HCT116 (cell line): Measurements from ENCODE around the gene SLAMF6. TPM values are rescaled to one million over a fixed set of nuclear protein-coding genes. Genes with fewer than 3 reads are reported as not detected.

Experiments
- ATAC-seq: fragments of 200-7000 bp; cut with Tn5 transposase; 2 replicates; pipeline ENCODE4 v1.9.1; 2020; ENCODE audit warnings: mild to moderate bottlenecking, moderate library complexity
- BruUV-seq: library from RNA; stranded (reverse); fragments of 400-500 nt; replicated peaks from 2 replicates; lab custom pipeline; 2021; lab: Mats Ljungman, UMichigan
- CTCF ChIA-PET: fragments of 300-600 bp; sonication (Branson Sonifier 250); formaldehyde crosslinking; loops from one replicate; lab custom pipeline; 2021; ENCODE audit warnings: antibody characterized with exemption; lab: Charles Lee
- POLR2A ChIA-PET: fragments of 300-600, 350-600 bp; sonication (Branson Sonifier 250); formaldehyde crosslinking; loops from one replicate; lab custom pipeline; 2021; ENCODE audit warnings: antibody characterized with exemption; lab: Charles Lee
- RAD21 ChIA-PET, 2 experiments: fragments of 300-600 bp; sonication (Branson Sonifier 250); formaldehyde crosslinking; loops; one replicate each; lab custom pipeline; 2023; ENCODE audit warnings: low total read pairs in 2 of 2; ENCODE audit not compliant: uncharacterized antibody in 2 of 2, unreplicated experiment in 2 of 2, low non-redundant PET in 1 of 2; lab: Charles Lee
- DNase-seq: peaks from one replicate; pipeline ENCODE4 v3.0.0-alpha.2; 2010; ENCODE audit warnings: low read depth, low spot score
- H2AFZ ChIP-seq: fragments of 200-600 bp; shearing (Covaris generic), sonication (generic); 2 replicates; pipeline ENCODE4 v1.6.1; 2017; ENCODE audit warnings: low read depth, mixed run types, mixed read lengths, antibody characterized with exemption, low read length; ENCODE audit not compliant: poor library complexity, severe bottlenecking
- H3K27ac ChIP-seq: 2 replicates; pipeline ENCODE4 v1.5.1; 2012; ENCODE audit warnings: low read depth, low read length
- H3K27me3 ChIP-seq: fragments of 200-600 bp; sonication (generic); 2 replicates; pipeline ENCODE4 v1.6.1; 2016; ENCODE audit warnings: mixed run types, low read length, mixed read lengths; ENCODE audit not compliant: insufficient read depth
- H3K36me3 ChIP-seq, 2 experiments: fragments of 200-500 bp in 1 of 2; fragments of 200-600 bp in 1 of 2; sonication (Bioruptor generic) in 1 of 2; sonication (generic) in 1 of 2; 2 replicates each; pipeline versions ENCODE4 v1.5.1 to v1.6.1; 2014 to 2016; ENCODE audit warnings: low read length in 2 of 2, inconsistent platforms in 1 of 2, mixed read lengths in 1 of 2, mixed run types in 1 of 2; ENCODE audit not compliant: insufficient read depth in 2 of 2, control insufficient read depth in 1 of 2
- H3K4me1 ChIP-seq, 2 experiments: fragments of 200-600 bp in 1 of 2; sonication (generic) in 1 of 2; 2 replicates each; pipeline versions ENCODE4 v1.5.1 to v1.6.1; 2012 to 2017; ENCODE audit warnings: low read length in 2 of 2, inconsistent platforms in 1 of 2, mild to moderate bottlenecking in 1 of 2, mixed read lengths in 1 of 2, mixed run types in 1 of 2, moderate library complexity in 1 of 2; ENCODE audit not compliant: insufficient read depth in 2 of 2, control insufficient read depth in 1 of 2
- H3K4me2 ChIP-seq: fragments of 200-600 bp; sonication (generic); 2 replicates; pipeline ENCODE4 v1.6.1; 2017; ENCODE audit warnings: mixed run types, low read length, mixed read lengths
- H3K4me3 ChIP-seq, 2 experiments: fragments of 200-600 bp in 1 of 2; sonication (generic) in 1 of 2; replicated peaks in 1 of 2; 2 replicates each; pipeline ENCODE4 v1.5.1; 2011 to 2016; ENCODE audit warnings: low read length in 2 of 2, control low read depth in 1 of 2, low read depth in 1 of 2, mild to moderate bottlenecking in 1 of 2, mixed read lengths in 1 of 2, mixed run types in 1 of 2
- H3K79me2 ChIP-seq: fragments of 200-600 bp; sonication (generic); 2 replicates; pipeline ENCODE4 v1.6.1; 2017; ENCODE audit warnings: mild to moderate bottlenecking, mixed run types, low read length, moderate library complexity, mixed read lengths; ENCODE audit not compliant: insufficient read depth
- H3K9ac ChIP-seq: fragments of 200-600 bp; sonication (generic); 2 replicates; pipeline ENCODE4 v1.6.1; 2016; ENCODE audit warnings: low read length, mixed read lengths
- H3K9me2 ChIP-seq: fragments of 200-600 bp; sonication (generic), shearing (Covaris generic); 2 replicates; pipeline ENCODE4 v1.6.1; 2017; ENCODE audit warnings: mixed run types, mild to moderate bottlenecking, moderate library complexity; ENCODE audit not compliant: insufficient read depth
- H3K9me3 ChIP-seq, 2 experiments: fragments of 200-500 bp in 1 of 2; fragments of 200-600 bp in 1 of 2; sonication (Bioruptor generic) in 1 of 2; sonication (generic) in 1 of 2; 2 replicates each; pipeline ENCODE4 v1.6.1; 2014 to 2017; ENCODE audit warnings: low read length in 2 of 2, mixed read lengths in 2 of 2, inconsistent platforms in 1 of 2, low read depth in 1 of 2, mild to moderate bottlenecking in 1 of 2, mixed run types in 1 of 2, moderate library complexity in 1 of 2; ENCODE audit not compliant: control insufficient read depth in 1 of 2, insufficient read depth in 1 of 2
- H4K20me1 ChIP-seq: fragments of 200-600 bp; sonication (generic), shearing (Covaris generic); 2 replicates; pipeline ENCODE4 v1.6.1; 2017; ENCODE audit warnings: mixed run types, mild to moderate bottlenecking, moderate library complexity; ENCODE audit not compliant: insufficient read depth
- CBX3 ChIP-seq: IDR thresholded peaks from 2 replicates; pipeline ENCODE4 v1.6.1; 2012; ENCODE audit warnings: low read depth
- FOSL1 ChIP-seq: IDR thresholded peaks from 2 replicates; pipeline ENCODE4 v1.6.1; 2012; ENCODE audit warnings: low read depth
- POLR2A ChIP-seq: IDR thresholded peaks from 2 replicates; pipeline ENCODE4 v1.7.0; 2011; ENCODE audit warnings: borderline replicate concordance; ENCODE audit not compliant: insufficient read depth, insufficient read length; ENCODE audit errors: extremely low read depth
- RAD21 ChIP-seq: IDR thresholded peaks from 2 replicates; pipeline ENCODE4 v1.6.1; 2012; ENCODE audit warnings: low read depth, mild to moderate bottlenecking
- SIN3A ChIP-seq: IDR thresholded peaks from 2 replicates; pipeline ENCODE4 v1.6.1; 2012; ENCODE audit warnings: low read depth
- SP1 ChIP-seq: IDR thresholded peaks from 2 replicates; pipeline ENCODE4 v1.6.1; 2012; ENCODE audit warnings: low read depth
- SRF ChIP-seq: IDR thresholded peaks from 2 replicates; pipeline ENCODE4 v1.6.1; 2012; ENCODE audit warnings: low read depth
- TCF7L2 ChIP-seq: IDR thresholded peaks from 2 replicates; pipeline ENCODE4 v1.7.0; 2011; ENCODE audit warnings: borderline replicate concordance, inconsistent platforms; ENCODE audit not compliant: insufficient read depth, insufficient read length; ENCODE audit errors: extremely low read depth
- ZNF274 ChIP-seq: fragments of 200-500 bp; sonication (Bioruptor generic); IDR thresholded peaks from 2 replicates; pipeline ENCODE4 v1.6.1; 2014; ENCODE audit warnings: mild to moderate bottlenecking, low read depth, low read length, inconsistent platforms
- intact Hi-C: fragments of 100-400 bp; cut with micrococcal nuclease; formaldehyde crosslinking; loops from 2 replicates; pipeline ENCODE4 v1.10.0; 2022
- total RNA-seq: library from RNA; stranded (reverse); gene quantifications from one replicate; pipeline ENCODE4 v1.2.1, GENCODE V29; 2021; ENCODE audit not compliant: unreplicated experiment
- TF ChIP-seq, protein P1 (sequence below): IDR thresholded peaks from 2 replicates; pipeline ENCODE4 v1.6.1; 2011; ENCODE audit warnings: mild to moderate bottlenecking, low read length, moderate library complexity; ENCODE audit not compliant: insufficient replicate concordance; ENCODE audit errors: extremely low read depth
- TF ChIP-seq, protein P2 (sequence below): IDR thresholded peaks from 2 replicates; pipeline ENCODE4 v1.6.1; 2012
- TF ChIP-seq, protein P3 (sequence below), 3 experiments: fragments of 200-600 bp in 1 of 3; sonication (generic) in 1 of 3; IDR thresholded peaks in 2 of 3; conservative IDR thresholded peaks in 1 of 3; 2 replicates each; pipeline ENCODE4 v1.5.1; 2012 to 2017; ENCODE audit warnings: low read depth in 2 of 3, low read length in 2 of 3, antibody characterized with exemption in 1 of 3, borderline replicate concordance in 1 of 3, control low read depth in 1 of 3, mild to moderate bottlenecking in 1 of 3, mixed read lengths in 1 of 3, mixed run types in 1 of 3, moderate library complexity in 1 of 3; ENCODE audit not compliant: insufficient read depth in 1 of 3

The SLAMF6 gene
- total RNA-seq, 1 experiment from 2014 or later: not detected

DNA sequence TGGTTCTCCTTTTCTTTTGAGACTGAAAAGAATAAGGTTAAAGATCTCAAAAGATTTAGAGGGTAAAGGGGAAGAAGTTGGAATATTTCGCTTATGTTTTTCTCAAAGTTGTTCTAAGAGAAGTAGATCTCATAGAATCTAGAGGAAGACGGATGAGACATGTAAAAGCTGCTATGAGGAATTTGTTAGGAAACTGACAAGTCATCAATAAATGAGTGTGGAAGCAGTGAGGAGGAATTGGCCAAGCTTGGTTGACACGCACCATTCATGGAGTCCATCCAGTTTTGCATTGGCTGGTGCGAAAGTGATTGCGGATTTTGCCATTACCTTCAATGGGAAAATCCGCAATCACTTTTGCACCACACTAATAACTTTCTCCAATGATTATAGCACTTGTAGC is 20.0 kb downstream of the SLAMF6 start:
- H3K27me3 ChIP-seq: peaks cover 7% of the 10 kb centered on the region; the same call in 1 of the 2 replicates
- no peaks in the 10 kb centered on the region for H3K4me1 ChIP-seq
- no peak for TF ChIP-seq POLR2A
- no peak for TF ChIP-seq SP1
- TF ChIP-seq, protein P1, sequence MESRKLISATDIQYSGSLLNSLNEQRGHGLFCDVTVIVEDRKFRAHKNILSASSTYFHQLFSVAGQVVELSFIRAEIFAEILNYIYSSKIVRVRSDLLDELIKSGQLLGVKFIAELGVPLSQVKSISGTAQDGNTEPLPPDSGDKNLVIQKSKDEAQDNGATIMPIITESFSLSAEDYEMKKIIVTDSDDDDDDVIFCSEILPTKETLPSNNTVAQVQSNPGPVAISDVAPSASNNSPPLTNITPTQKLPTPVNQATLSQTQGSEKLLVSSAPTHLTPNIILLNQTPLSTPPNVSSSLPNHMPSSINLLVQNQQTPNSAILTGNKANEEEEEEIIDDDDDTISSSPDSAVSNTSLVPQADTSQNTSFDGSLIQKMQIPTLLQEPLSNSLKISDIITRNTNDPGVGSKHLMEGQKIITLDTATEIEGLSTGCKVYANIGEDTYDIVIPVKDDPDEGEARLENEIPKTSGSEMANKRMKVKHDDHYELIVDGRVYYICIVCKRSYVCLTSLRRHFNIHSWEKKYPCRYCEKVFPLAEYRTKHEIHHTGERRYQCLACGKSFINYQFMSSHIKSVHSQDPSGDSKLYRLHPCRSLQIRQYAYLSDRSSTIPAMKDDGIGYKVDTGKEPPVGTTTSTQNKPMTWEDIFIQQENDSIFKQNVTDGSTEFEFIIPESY: no peak
- TF ChIP-seq FOSL1: no peak
- TF ChIP-seq RAD21: no peak
- no peak for TF ChIP-seq SIN3A
- TF ChIP-seq, protein P2, sequence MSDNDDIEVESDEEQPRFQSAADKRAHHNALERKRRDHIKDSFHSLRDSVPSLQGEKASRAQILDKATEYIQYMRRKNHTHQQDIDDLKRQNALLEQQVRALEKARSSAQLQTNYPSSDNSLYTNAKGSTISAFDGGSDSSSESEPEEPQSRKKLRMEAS: no peak
- no peak for TF ChIP-seq SRF
- no peak for TF ChIP-seq CBX3
- no peak for TF ChIP-seq TCF7L2
- no peak for TF ChIP-seq ZNF274
- TF ChIP-seq, protein P3, sequence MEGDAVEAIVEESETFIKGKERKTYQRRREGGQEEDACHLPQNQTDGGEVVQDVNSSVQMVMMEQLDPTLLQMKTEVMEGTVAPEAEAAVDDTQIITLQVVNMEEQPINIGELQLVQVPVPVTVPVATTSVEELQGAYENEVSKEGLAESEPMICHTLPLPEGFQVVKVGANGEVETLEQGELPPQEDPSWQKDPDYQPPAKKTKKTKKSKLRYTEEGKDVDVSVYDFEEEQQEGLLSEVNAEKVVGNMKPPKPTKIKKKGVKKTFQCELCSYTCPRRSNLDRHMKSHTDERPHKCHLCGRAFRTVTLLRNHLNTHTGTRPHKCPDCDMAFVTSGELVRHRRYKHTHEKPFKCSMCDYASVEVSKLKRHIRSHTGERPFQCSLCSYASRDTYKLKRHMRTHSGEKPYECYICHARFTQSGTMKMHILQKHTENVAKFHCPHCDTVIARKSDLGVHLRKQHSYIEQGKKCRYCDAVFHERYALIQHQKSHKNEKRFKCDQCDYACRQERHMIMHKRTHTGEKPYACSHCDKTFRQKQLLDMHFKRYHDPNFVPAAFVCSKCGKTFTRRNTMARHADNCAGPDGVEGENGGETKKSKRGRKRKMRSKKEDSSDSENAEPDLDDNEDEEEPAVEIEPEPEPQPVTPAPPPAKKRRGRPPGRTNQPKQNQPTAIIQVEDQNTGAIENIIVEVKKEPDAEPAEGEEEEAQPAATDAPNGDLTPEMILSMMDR (IDR thresholded peaks at IDR 0.05 in 2 of 3, conservative IDR thresholded peaks at IDR 0.05 in 1 of 3; ENCODE audit: borderline replicate concordance in 1 of 3, insufficient read depth in 1 of 3, low read depth in 2 of 3, low read length in 2 of 3): no peak
- no peaks in the 10 kb centered on the region for H3K9me2 ChIP-seq
- H4K20me1 ChIP-seq: no peaks in the 10 kb centered on the region
- no peak overlapping the region for H3K4me2 ChIP-seq
- intact Hi-C loops: no loop called here
- H3K4me3 ChIP-seq: no peak overlapping the region
- no peaks in the 10 kb centered on the region for H3K79me2 ChIP-seq
- CTCF ChIA-PET: no interaction called here
- H3K36me3 ChIP-seq: no peaks in the 10 kb centered on the region
- no peak overlapping the region for H3K9ac ChIP-seq
- POLR2A ChIA-PET: no interaction called here
- ATAC-seq (no peak), DNase-seq (no peak)
- H3K9me3 ChIP-seq: no peaks in the 10 kb centered on the region
- no TSS peak for BruUV-seq
- RAD21 ChIA-PET: no interaction called here
- no peak overlapping the region for H3K27ac ChIP-seq
- no peak overlapping the region for H2AFZ ChIP-seq
